HepG2 (cell line): ENCODE measurements around the gene SNRPD3. TPM values are rescaled to one million over a fixed set of nuclear protein-coding genes. Genes with fewer than 3 reads are reported as not detected.

Source experiments
- AFF4 ChIP-seq: sonication (generic); formaldehyde crosslinking; IDR thresholded peaks from 2 replicates; pipeline ENCODE4 v1.4.0; 2020; ENCODE audit warnings: missing genetic modification reagents
- CHCHD3 ChIP-seq: sonication (generic); formaldehyde crosslinking; IDR thresholded peaks from 2 replicates; pipeline ENCODE4 v1.8.0; 2022; ENCODE audit warnings: mild to moderate bottlenecking, missing genetic modification reagents, moderate library complexity
- KLF13 ChIP-seq: sonication (generic); formaldehyde crosslinking; IDR thresholded peaks from 2 replicates; pipeline ENCODE4 v1.4.0; 2020; ENCODE audit warnings: mild to moderate bottlenecking, missing genetic modification reagents
- POLR2A ChIP-seq, 2 experiments: IDR thresholded peaks; 2 replicates each; pipeline ENCODE4 v1.6.1; 2011; ENCODE audit warnings: low read depth in 2 of 2, low read length in 2 of 2, mild to moderate bottlenecking in 1 of 2, moderate library complexity in 1 of 2; ENCODE audit not compliant: insufficient read depth in 1 of 2
- RARA ChIP-seq: IDR thresholded peaks from 2 replicates; pipeline ENCODE4 v1.6.1; 2016; ENCODE audit warnings: missing genetic modification reagents, missing compliant biosample characterization
- SOX6 ChIP-seq, 2 experiments: fragments of 450-650 bp in 1 of 2; sonication (generic) in 1 of 2; formaldehyde crosslinking in 1 of 2; IDR thresholded peaks; 2 replicates each; pipeline versions ENCODE4 v1.4.0 to v1.6.1; 2017 to 2020; ENCODE audit warnings: antibody characterized with exemption in 1 of 2, mild to moderate bottlenecking in 1 of 2, missing genetic modification reagents in 1 of 2
- U2AF1 ChIP-seq: fragments of 200-400 bp; formaldehyde crosslinking; optimal IDR thresholded peaks from 2 replicates; pipeline ENCODE3; 2017; ENCODE audit warnings: mild to moderate bottlenecking, low read depth, low read length
- ZBTB25 ChIP-seq: IDR thresholded peaks from 2 replicates; pipeline ENCODE4 v1.6.1; 2018; ENCODE audit warnings: missing genetic modification reagents
- ZNF329 ChIP-seq: sonication (generic); formaldehyde crosslinking; IDR thresholded peaks from 2 replicates; pipeline ENCODE4 v1.9.0; 2021; ENCODE audit warnings: low read depth, mild to moderate bottlenecking, missing genetic modification reagents
- ZNF547 ChIP-seq: sonication (generic); formaldehyde crosslinking; IDR thresholded peaks from 2 replicates; pipeline ENCODE4 v1.5.1; 2020; ENCODE audit warnings: mild to moderate bottlenecking, missing genetic modification reagents
- ZNF644 ChIP-seq: IDR thresholded peaks from 2 replicates; pipeline ENCODE4 v1.6.1; 2016; ENCODE audit warnings: low read depth
- ZNF704 ChIP-seq: sonication (generic); formaldehyde crosslinking; IDR thresholded peaks from 2 replicates; pipeline ENCODE4 v1.8.1; 2023; ENCODE audit warnings: mild to moderate bottlenecking, inconsistent platforms, moderate library complexity, missing genetic modification reagents, borderline replicate concordance
- ZXDC ChIP-seq: sonication (generic); formaldehyde crosslinking; IDR thresholded peaks from 2 replicates; pipeline ENCODE4 v1.5.0; 2020; ENCODE audit warnings: mild to moderate bottlenecking, missing genetic modification reagents
- polyA plus RNA-seq, 8 experiments: library from polyadenylated mRNA; depleted of rRNA in 3 of 8; stranded (reverse) in 7 of 8; unstranded in 1 of 8; fragments of >200 nt; fragmentation: Illumina TruSeq in 4 of 8; extraction: Trizol in 4 of 8; gene quantifications; 2 replicates each; pipeline versions ENCODE4 v1.2.1 to v1.2.3, GENCODE V29; 2011 to 2016; ENCODE audit warnings: low read depth in 4 of 8, missing spikeins in 1 of 8, mixed read lengths in 1 of 8; ENCODE audit not compliant: insufficient read depth in 1 of 8
- total RNA-seq, 5 experiments: library from RNA; depleted of rRNA; stranded (reverse); fragments of >200 nt; fragmentation: Illumina TruSeq; extraction: Trizol; gene quantifications; 2 replicates each; pipeline ENCODE4 v1.2.3, GENCODE V29; 2016; ENCODE audit warnings: low read depth in 1 of 5
- TF ChIP-seq, protein P1 (sequence below): sonication (generic); formaldehyde crosslinking; IDR thresholded peaks from 2 replicates; pipeline ENCODE4 v1.4.0; 2020; ENCODE audit warnings: missing genetic modification reagents
- TF ChIP-seq, protein P2 (sequence below): sonication (generic); formaldehyde crosslinking; IDR thresholded peaks from 2 replicates; pipeline ENCODE4 v1.8.0; 2022; ENCODE audit warnings: missing genetic modification reagents, mild to moderate bottlenecking, inconsistent platforms, borderline replicate concordance

Gene SNRPD3
- total and polyA plus RNA-seq, 2 of the 13 experiments (the other 11 are each of a cell fraction or from before 2014, with no cell fraction given), result 110 to 209 TPM

DNA sequence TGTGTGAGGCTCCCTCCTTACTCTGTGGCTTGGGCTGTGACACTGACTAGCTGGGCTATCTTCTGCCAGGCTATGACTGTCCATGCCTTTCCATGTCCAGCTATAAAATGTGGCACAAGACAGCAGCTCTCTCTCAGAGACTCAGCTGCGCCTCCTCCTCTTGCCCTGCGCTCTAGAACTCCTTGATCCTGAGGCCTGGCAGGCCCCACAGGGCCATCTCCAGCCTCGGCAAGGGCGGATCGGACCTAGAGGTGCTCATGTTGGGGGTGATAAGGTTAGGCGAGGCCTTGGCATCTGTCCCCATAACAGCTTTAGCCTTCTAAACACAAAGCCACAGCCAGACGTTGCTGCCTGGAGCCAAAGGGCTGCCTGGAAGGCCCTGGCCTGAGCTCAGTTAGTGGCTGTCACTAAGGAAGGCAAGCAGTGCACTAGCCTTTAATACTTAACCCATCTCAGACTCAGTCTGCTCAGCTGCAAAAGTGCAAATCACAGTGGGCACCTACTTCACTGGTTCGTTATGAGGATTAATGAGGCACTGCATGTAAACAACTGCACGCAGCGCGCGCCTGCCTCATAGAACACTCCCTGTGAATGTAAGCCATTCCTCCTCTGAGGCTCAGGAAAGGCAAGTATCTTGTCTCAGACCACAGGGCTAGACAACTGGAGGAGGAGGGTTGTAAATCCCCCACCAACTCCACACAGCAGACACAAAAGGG, 2.0 kb upstream of the SNRPD3 start (continued):
- no peak for TF ChIP-seq U2AF1
- no peak for TF ChIP-seq RARA (CRISPR knock-in tag)
- TF ChIP-seq ZNF704 (CRISPR knock-in tag), result no peak
- TF ChIP-seq, protein P1, sequence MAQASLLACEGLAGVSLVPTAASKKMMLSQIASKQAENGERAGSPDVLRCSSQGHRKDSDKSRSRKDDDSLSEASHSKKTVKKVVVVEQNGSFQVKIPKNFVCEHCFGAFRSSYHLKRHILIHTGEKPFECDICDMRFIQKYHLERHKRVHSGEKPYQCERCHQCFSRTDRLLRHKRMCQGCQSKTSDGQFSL (CRISPR knock-in tag), result no peak
- no peak for TF ChIP-seq ZNF644 (CRISPR knock-in tag)
- no peak for TF ChIP-seq ZNF547 (CRISPR knock-in tag)
- no peak for TF ChIP-seq ZXDC (CRISPR knock-in tag)
- TF ChIP-seq ZNF329 (CRISPR knock-in tag), result 0 out of 2 replicates have a peak, but pooled peaks have one; percentile 23
- peak; percentile 4 to 21; a peak in 2 of 4 replicates for TF ChIP-seq POLR2A (IDR thresholded peaks at IDR 0.05; ENCODE audit: insufficient read depth in 1 of 2, low read depth in 2 of 2, low read length in 2 of 2)
- no peak for TF ChIP-seq KLF13 (CRISPR knock-in tag)
- TF ChIP-seq ZBTB25 (CRISPR knock-in tag), result 0 out of 2 replicates have a peak, but pooled peaks have one; percentile 31
- TF ChIP-seq, protein P2, sequence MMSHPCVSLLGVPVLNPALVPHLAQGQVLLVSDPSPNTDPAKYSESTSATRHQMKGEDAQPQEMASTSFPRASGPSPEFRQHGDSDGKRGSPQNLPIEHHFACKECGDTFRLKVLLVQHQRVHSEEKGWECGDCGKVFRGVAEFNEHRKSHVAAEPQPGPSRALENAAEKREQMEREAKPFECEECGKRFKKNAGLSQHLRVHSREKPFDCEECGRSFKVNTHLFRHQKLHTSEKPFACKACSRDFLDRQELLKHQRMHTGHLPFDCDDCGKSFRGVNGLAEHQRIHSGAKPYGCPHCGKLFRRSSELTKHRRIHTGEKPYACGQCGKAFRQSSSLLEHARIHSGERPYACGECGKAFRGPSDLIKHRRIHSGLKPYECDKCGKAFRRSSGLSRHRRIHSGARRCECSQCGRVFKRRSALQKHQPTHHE, result no peak
- TF ChIP-seq CHCHD3, result 0 out of 2 replicates have a peak, but pooled peaks have one; percentile 39
- TF ChIP-seq AFF4 (CRISPR knock-in tag), result no peak; the same call in 1 of the 2 replicates
- no peak for TF ChIP-seq SOX6 (IDR thresholded peaks at IDR 0.05)
- TF ChIP-seq SOX6 (CRISPR knock-in tag; IDR thresholded peaks at IDR 0.05), result 0 out of 2 replicates have a peak, but pooled peaks have one; percentile 8
